PC-3 (cell line): ENCODE results near the gene DLEC1. TPM values are rescaled to one million over a fixed set of nuclear protein-coding genes. Genes with fewer than 3 reads are reported as not detected.

Experiments used
- ATAC-seq: fragments of 200-7000 bp; cut with Tn5 transposase; 2 replicates; pipeline ENCODE4 v1.9.1; 2020; ENCODE audit warnings: mild to moderate bottlenecking, moderate library complexity
- BruUV-seq: library from RNA; stranded (reverse); fragments of 400-500 nt; replicated peaks from 2 replicates; lab custom pipeline; 2021; lab: Mats Ljungman, UMichigan
- CTCF ChIA-PET: fragments of 300-600 bp; sonication (Branson Sonifier 250); formaldehyde crosslinking; loops from one replicate; lab custom pipeline; 2022; ENCODE audit warnings: antibody characterized with exemption; lab: Charles Lee
- POLR2A ChIA-PET: fragments of 300-600 bp; sonication (Branson Sonifier 250); formaldehyde crosslinking; loops from one replicate; lab custom pipeline; 2022; ENCODE audit warnings: antibody characterized with exemption; ENCODE audit not compliant: unreplicated experiment; lab: Charles Lee
- DNase-seq: peaks from one replicate; pipeline ENCODE4 v3.0.0-alpha.2; 2015
- H2AFZ ChIP-seq: fragments of 300-600 bp; sonication (generic); 2 replicates; pipeline ENCODE4 v1.6.0; 2016; ENCODE audit warnings: antibody characterized with exemption, low read length
- H3F3A ChIP-seq: fragments of 300-600 bp; sonication (generic); one replicate; pipeline ENCODE4 v1.6.0; 2017; ENCODE audit warnings: antibody characterized with exemption, low read length, control low read depth, mild to moderate bottlenecking; ENCODE audit not compliant: unreplicated experiment
- H3K27ac ChIP-seq: fragments of 300-600 bp; sonication (generic); 2 replicates; pipeline ENCODE4 v1.5.1; 2016; ENCODE audit warnings: mild to moderate bottlenecking, low read length
- H3K27me3 ChIP-seq: fragments of 300-600 bp; sonication (generic); 2 replicates; pipeline ENCODE4 v1.6.1; 2016; ENCODE audit warnings: low read length, mixed read lengths
- H3K36me3 ChIP-seq: fragments of 300-600 bp; sonication (generic); 2 replicates; pipeline ENCODE4 v1.6.1; 2016; ENCODE audit warnings: low read depth, mixed run types, low read length, mixed read lengths
- H3K4me1 ChIP-seq: fragments of 300-600 bp; sonication (generic); 2 replicates; pipeline ENCODE4 v1.5.1; 2016; ENCODE audit warnings: low read length; ENCODE audit not compliant: insufficient read depth
- H3K4me2 ChIP-seq: fragments of 300-600 bp; sonication (generic); 2 replicates; pipeline ENCODE4 v1.6.0; 2016; ENCODE audit warnings: low read length
- H3K4me3 ChIP-seq: fragments of 300-600 bp; sonication (generic); 2 replicates; pipeline ENCODE4 v1.5.1; 2016; ENCODE audit warnings: mild to moderate bottlenecking, low read length, mixed read lengths
- H3K79me2 ChIP-seq: fragments of 300-600 bp; sonication (generic); 2 replicates; pipeline ENCODE4 v1.6.1; 2017; ENCODE audit warnings: low read length, mixed read lengths
- H3K9ac ChIP-seq: fragments of 300-600 bp; sonication (generic); 2 replicates; pipeline ENCODE4 v1.6.0; 2016; ENCODE audit warnings: mild to moderate bottlenecking, low read length
- H3K9me2 ChIP-seq: fragments of 300-600 bp; sonication (generic); replicated peaks from 2 replicates; pipeline ENCODE4 v1.6.1; 2016; ENCODE audit warnings: mixed run types, low read length, mixed read lengths
- H3K9me3 ChIP-seq: fragments of 300-600 bp; sonication (generic); 2 replicates; pipeline ENCODE4 v1.6.1; 2016; ENCODE audit warnings: low read length, mixed read lengths
- H4K20me1 ChIP-seq: fragments of 300-600 bp; sonication (generic); 2 replicates; pipeline ENCODE4 v1.6.1; 2016; ENCODE audit warnings: low read length, mixed read lengths
- EZH2 ChIP-seq: fragments of 300-600 bp; sonication (generic); IDR thresholded peaks from one replicate; pipeline ENCODE4 v1.6.1; 2017; ENCODE audit warnings: antibody characterized with exemption, mild to moderate bottlenecking, low read length; ENCODE audit not compliant: unreplicated experiment
- EZH2phosphoT487 ChIP-seq: fragments of 300-600 bp; sonication (generic); IDR thresholded peaks from 2 replicates; pipeline ENCODE4 v1.6.1; 2018; ENCODE audit warnings: mild to moderate bottlenecking, antibody characterized with exemption, low read length, borderline replicate concordance
- intact Hi-C: fragments of 100-400 bp; cut with micrococcal nuclease; formaldehyde crosslinking; loops from 2 replicates; pipeline ENCODE4 v1.9.0; 2023
- total RNA-seq: library from RNA; depleted of rRNA; stranded (reverse); fragments of >200 nt; gene quantifications from 2 replicates; pipeline ENCODE4 v1.2.3, GENCODE V29; 2014
- TF ChIP-seq, protein P1 (sequence below): fragments of 300-600 bp; sonication (generic); conservative IDR thresholded peaks from 2 replicates; pipeline ENCODE4 v1.5.1; 2017; ENCODE audit warnings: antibody characterized with exemption, low read depth, mild to moderate bottlenecking, low read length

DLEC1 gene
- total RNA-seq, 1 experiment from 2014 or later = not detected

DNA sequence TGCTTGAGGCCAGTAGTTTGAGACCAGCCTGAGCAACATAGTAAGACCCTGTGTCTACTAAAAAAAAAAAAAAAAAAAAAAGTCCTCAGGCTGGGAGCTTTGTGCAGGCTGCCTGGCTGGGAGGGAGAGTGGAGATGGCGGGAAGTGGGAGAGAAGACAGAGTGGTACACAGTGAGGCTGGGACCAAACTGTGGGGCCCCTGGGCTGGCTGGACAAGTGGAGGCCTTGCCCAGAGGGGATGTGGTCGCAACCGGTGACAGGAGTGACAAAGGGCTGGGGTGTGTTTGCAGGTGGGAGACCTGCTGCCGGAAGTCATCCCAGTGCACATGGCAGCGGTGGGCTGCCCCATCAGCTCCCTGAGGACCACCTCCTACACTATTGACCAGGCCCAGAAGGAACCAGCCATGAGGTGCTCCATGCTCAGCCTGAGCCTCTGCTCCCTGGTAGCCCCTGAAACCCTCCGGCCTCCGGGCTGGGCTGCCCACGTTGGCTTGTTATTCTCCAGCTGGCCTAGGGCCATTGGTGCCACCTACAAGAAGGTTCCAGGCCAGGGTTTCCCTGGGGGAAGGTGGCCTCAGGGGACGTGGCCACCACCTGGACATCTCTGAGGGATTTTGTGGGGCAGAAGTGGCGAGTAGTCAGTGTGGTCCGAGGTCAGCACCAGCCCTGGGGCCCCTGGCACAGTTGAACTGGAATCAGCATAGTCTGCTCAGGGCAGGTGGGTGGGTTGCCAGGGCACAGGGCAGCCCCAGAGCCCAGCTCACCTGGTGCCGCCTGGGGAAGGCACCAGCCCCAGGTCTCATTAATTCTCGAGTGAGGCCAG lies 75.3 kb downstream of the DLEC1 start:
- no peaks in the 10 kb centered on the region for H3K79me2 ChIP-seq

DNA sequence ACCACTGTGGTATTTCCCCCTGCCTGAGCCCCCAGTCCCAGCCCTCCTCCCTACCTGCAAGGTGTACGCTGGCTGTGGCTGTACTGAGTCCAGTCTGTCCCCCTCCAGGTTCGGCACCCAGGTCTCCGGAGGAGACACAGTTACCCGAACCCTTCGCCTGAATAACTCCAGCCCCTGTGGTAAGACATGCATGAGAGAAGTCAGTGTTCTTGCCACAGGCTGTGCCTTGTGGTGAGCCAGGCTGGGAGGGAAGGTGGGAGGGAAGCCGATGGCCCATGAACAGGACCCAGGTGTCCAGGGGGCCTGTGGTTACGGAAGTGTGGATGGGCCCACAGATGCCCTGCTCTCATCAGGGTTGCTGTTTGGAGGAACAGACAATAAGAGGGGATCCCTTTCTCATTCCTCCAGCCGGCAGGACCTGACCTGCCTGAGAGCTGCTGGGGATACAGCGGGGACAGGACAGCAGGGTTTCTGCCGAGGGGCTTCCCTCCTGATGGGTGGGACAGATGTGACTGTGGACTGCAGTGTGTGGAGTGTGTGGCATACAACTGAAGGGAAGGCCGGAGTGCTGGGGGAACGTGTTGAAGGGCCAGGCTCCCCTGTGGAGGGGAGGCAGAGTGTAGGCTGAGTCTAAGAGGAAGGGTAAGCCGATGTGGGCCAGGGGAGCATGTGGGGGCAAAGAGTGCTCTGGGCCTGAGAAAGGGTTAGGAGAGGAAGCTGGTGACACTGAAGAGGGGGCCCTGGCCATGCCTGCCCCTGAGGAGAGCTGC lies 76.1 kb downstream of the DLEC1 start:
- H3K9me3 ChIP-seq = no peaks in the 10 kb centered on the region
- TF ChIP-seq EZH2 (no peak), EZH2phosphoT487 (no peak)
- TF ChIP-seq, protein P1, sequence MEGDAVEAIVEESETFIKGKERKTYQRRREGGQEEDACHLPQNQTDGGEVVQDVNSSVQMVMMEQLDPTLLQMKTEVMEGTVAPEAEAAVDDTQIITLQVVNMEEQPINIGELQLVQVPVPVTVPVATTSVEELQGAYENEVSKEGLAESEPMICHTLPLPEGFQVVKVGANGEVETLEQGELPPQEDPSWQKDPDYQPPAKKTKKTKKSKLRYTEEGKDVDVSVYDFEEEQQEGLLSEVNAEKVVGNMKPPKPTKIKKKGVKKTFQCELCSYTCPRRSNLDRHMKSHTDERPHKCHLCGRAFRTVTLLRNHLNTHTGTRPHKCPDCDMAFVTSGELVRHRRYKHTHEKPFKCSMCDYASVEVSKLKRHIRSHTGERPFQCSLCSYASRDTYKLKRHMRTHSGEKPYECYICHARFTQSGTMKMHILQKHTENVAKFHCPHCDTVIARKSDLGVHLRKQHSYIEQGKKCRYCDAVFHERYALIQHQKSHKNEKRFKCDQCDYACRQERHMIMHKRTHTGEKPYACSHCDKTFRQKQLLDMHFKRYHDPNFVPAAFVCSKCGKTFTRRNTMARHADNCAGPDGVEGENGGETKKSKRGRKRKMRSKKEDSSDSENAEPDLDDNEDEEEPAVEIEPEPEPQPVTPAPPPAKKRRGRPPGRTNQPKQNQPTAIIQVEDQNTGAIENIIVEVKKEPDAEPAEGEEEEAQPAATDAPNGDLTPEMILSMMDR = no peak
- no peak overlapping the region for H3K4me2 ChIP-seq
- H3K4me3 ChIP-seq = no peak overlapping the region
- ATAC-seq = no peak
- H3K36me3 ChIP-seq = 0 out of 2 replicates have a peak, but pooled peaks cover 3% of the 10 kb centered on the region
- no peaks in the 10 kb centered on the region for H3K27me3 ChIP-seq
- H4K20me1 ChIP-seq = no peaks in the 10 kb centered on the region
- DNase-seq = no peak
- intact Hi-C loops = loop anchor here (5.0 kb wide), 1 partner anchor 232 kb away; the partner anchor contains the start of gene XYLB
- H3K9ac ChIP-seq = no peak overlapping the region
- POLR2A ChIA-PET = no interaction called here
- H2AFZ ChIP-seq = no peak overlapping the region
- peaks cover 6% of the 10 kb centered on the region; the same call in 1 of the 2 replicates for H3K4me1 ChIP-seq
- H3K9me2 ChIP-seq = no peaks in the 10 kb centered on the region
- no peaks in the 10 kb centered on the region for H3F3A ChIP-seq
- CTCF ChIA-PET = no interaction called here
- no peaks in the 10 kb centered on the region for H3K79me2 ChIP-seq
- BruUV-seq = no TSS peak
- H3K27ac ChIP-seq = no peak overlapping the region

More for the DNA sequence above, 75.3 kb downstream of the DLEC1 start:
- Histone ChIP-seq H3F3A (no peaks in the 10 kb centered on the region), H2AFZ (no peak overlapping the region), H3K27me3 (no peaks in the 10 kb centered on the region), H3K4me1 (peaks cover 6% of the 10 kb centered on the region; the same call in 1 of the 2 replicates), H3K4me3 (no peak overlapping the region), H3K36me3 (no peaks in the 10 kb centered on the region), H3K27ac (no peak overlapping the region), H3K9me3 (no peaks in the 10 kb centered on the region), H4K20me1 (no peaks in the 10 kb centered on the region), H3K9me2 (no peaks in the 10 kb centered on the region), H3K4me2 (no peak overlapping the region), H3K9ac (no peak overlapping the region)
- ChIA-PET CTCF (no interaction called here), POLR2A (no interaction called here)
- intact Hi-C loops = no loop called here
- TF ChIP-seq EZH2 (no peak), EZH2phosphoT487 (no peak)
- TF ChIP-seq, protein P1 = no peak
- no peak for DNase-seq
- no TSS peak for BruUV-seq
- ATAC-seq = no peak
